HL-60 (cell line): ENCODE results near the gene IMP4.

Experiments
- DNase-seq, 2 experiments: peaks; one replicate each; pipeline ENCODE4 v3.0.0-alpha.2; 2010 to 2020; ENCODE audit warnings: low read depth in 1 of 2, low spot score in 1 of 2
- H3K27ac ChIP-seq: fragments of 250-450 bp; sonication (Bioruptor Pico); replicated peaks from 2 replicates; pipeline ENCODE4 v1.5.1; 2020; ENCODE audit warnings: mild to moderate bottlenecking, moderate library complexity
- H3K27me3 ChIP-seq: fragments of 250-450 bp; sonication (Bioruptor Pico); 2 replicates; pipeline ENCODE4 v1.5.1; 2021; ENCODE audit warnings: mild to moderate bottlenecking, moderate library complexity; ENCODE audit not compliant: insufficient read depth, poor library complexity, severe bottlenecking
- H3K4me3 ChIP-seq: replicated peaks from 2 replicates; pipeline ENCODE4 v1.5.1; 2011; ENCODE audit warnings: mild to moderate bottlenecking, control low read depth, low read length; ENCODE audit not compliant: insufficient read depth
- GABPA ChIP-seq: IDR thresholded peaks from 2 replicates; pipeline ENCODE4 v1.6.1; 2012; ENCODE audit warnings: low read depth
- POLR2AphosphoS5 ChIP-seq: IDR thresholded peaks from 2 replicates; pipeline ENCODE4 v1.6.1; 2012; ENCODE audit warnings: low read depth
- SPI1 ChIP-seq: IDR thresholded peaks from 2 replicates; pipeline ENCODE4 v1.6.1; 2012; ENCODE audit warnings: low read depth, mild to moderate bottlenecking, borderline replicate concordance
- TF ChIP-seq, protein P1 (sequence below): IDR thresholded peaks from 2 replicates; pipeline ENCODE4 v1.6.1; 2012; ENCODE audit warnings: low read depth; ENCODE audit not compliant: insufficient replicate concordance
- TF ChIP-seq, protein P2 (sequence below): IDR thresholded peaks from one replicate; pipeline ENCODE4 v1.5.1; 2011; ENCODE audit warnings: low read length, control low read depth, inconsistent platforms; ENCODE audit not compliant: insufficient read depth

IMP4 gene

DNA sequence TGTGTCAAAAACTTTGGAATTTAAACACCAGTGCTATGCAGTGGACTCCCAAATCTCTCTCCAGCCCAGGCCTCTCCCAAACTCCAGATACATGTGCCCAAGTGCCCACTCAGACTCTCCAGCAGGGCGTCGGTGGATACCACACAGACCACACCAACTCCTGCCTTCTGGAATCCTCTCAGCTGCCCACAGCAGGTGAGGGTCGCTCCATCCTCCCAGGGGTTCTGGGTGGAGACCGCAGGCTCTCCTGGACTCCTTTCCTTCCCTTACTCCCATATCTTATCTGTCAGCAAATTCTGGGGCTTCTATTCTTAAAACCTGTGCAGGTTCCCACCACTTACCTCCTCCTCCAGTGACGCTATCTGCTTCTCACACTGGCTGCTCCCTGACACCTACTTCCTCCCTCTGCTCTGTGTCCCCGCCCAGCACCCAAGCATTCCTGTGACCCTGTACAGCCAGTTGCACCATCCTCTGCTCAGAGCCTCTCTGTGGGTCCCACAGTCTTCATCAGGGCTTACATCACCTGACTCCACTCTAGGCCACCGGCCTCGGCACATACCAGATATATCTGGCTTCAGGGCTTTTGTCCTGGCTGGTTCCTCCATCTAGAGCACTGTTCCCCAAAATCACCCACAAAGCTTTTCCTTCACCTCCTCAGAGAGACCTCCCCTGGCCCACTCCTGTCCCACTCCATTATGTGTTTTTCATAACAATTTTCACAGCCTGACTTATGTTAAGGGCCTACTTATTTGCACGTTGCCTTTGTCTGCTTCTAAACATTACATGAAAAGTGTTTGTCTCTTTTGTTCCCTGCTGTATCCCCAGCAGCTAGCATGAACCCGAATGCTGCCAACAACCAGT, 2.6 kb upstream of the IMP4 start:
- no peak overlapping the region for H3K4me3 ChIP-seq
- no peak overlapping the region for H3K27ac ChIP-seq
- H3K27me3 ChIP-seq, result no peaks in the 10 kb centered on the region
- DNase-seq, result peak in 1 of 2 experiments; percentile 66
- no peak for TF ChIP-seq GABPA
- no peak for TF ChIP-seq POLR2AphosphoS5
- TF ChIP-seq, protein P1, sequence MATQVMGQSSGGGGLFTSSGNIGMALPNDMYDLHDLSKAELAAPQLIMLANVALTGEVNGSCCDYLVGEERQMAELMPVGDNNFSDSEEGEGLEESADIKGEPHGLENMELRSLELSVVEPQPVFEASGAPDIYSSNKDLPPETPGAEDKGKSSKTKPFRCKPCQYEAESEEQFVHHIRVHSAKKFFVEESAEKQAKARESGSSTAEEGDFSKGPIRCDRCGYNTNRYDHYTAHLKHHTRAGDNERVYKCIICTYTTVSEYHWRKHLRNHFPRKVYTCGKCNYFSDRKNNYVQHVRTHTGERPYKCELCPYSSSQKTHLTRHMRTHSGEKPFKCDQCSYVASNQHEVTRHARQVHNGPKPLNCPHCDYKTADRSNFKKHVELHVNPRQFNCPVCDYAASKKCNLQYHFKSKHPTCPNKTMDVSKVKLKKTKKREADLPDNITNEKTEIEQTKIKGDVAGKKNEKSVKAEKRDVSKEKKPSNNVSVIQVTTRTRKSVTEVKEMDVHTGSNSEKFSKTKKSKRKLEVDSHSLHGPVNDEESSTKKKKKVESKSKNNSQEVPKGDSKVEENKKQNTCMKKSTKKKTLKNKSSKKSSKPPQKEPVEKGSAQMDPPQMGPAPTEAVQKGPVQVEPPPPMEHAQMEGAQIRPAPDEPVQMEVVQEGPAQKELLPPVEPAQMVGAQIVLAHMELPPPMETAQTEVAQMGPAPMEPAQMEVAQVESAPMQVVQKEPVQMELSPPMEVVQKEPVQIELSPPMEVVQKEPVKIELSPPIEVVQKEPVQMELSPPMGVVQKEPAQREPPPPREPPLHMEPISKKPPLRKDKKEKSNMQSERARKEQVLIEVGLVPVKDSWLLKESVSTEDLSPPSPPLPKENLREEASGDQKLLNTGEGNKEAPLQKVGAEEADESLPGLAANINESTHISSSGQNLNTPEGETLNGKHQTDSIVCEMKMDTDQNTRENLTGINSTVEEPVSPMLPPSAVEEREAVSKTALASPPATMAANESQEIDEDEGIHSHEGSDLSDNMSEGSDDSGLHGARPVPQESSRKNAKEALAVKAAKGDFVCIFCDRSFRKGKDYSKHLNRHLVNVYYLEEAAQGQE, result no peak
- no peak for TF ChIP-seq SPI1
- TF ChIP-seq, protein P2, sequence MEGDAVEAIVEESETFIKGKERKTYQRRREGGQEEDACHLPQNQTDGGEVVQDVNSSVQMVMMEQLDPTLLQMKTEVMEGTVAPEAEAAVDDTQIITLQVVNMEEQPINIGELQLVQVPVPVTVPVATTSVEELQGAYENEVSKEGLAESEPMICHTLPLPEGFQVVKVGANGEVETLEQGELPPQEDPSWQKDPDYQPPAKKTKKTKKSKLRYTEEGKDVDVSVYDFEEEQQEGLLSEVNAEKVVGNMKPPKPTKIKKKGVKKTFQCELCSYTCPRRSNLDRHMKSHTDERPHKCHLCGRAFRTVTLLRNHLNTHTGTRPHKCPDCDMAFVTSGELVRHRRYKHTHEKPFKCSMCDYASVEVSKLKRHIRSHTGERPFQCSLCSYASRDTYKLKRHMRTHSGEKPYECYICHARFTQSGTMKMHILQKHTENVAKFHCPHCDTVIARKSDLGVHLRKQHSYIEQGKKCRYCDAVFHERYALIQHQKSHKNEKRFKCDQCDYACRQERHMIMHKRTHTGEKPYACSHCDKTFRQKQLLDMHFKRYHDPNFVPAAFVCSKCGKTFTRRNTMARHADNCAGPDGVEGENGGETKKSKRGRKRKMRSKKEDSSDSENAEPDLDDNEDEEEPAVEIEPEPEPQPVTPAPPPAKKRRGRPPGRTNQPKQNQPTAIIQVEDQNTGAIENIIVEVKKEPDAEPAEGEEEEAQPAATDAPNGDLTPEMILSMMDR, result no peak

DNA sequence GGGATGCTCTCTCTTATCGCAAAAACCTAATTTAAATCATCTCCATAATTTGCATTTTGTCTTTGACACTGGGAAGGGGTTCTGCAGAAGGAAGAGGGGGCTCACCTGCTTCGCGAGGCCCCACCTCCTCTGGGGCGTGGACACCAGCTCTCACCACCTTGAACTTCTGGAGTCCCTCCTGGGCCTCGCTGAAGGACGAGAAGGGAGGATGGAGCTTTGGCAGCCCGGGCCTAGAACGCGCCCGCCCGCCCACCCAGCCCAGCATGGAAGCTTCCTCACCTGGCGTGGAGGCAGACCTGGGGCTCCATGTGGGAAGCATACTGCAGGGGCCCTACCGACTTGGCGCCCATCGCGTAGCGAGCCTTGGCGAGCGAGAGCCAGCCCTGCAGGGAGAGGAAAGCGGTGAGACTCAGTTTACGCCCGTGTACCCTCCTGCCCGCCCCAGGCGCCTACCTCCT, 1.1 kb upstream of the IMP4 start:
- Histone ChIP-seq H3K27me3 (no peaks in the 10 kb centered on the region), H3K27ac (peak overlapping the region; percentile 87), H3K4me3 (peak overlapping the region; percentile 95)
- TF ChIP-seq, protein P2, result no peak
- TF ChIP-seq, protein P1, result no peak
- no peak for TF ChIP-seq GABPA
- no peak for TF ChIP-seq POLR2AphosphoS5
- TF ChIP-seq SPI1, result no peak
- no peak for DNase-seq

DNA sequence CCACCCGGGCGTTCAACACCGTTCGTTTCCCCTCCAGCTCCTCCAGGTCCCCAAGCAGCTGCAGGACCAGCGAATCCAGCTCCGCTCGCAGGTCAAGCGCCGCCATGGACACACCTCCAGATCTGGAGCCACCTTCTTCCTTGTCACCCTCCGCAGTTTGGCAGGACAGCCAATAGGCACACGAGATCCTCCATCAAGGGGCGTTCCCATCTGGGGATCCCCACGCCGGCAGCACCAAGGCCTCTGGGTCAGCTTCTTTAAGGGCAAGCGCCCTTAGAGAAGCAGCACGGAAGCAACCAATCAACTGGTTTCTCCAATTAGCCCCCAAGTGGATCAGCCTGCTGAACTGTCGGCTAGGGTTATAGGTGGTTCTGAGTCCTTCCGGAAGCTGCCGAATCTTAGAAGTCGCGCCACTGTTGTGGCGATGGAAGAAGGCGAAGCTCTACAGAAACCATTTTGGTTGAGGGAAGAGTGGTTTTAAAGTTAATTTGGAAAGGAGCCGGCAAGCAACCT, 621 bp upstream of the IMP4 start:
- peak overlapping the region; percentile 95 for H3K4me3 ChIP-seq
- peak; percentile 4; the same call in 1 of the 2 replicates for TF ChIP-seq SPI1
- TF ChIP-seq GABPA, result no peak
- TF ChIP-seq POLR2AphosphoS5, result 0 out of 2 replicates have a peak, but pooled peaks have one; percentile 40
- TF ChIP-seq, protein P2, result no peak
- H3K27ac ChIP-seq, result peak overlapping the region; percentile 87
- peak; percentile 94 to 95 for DNase-seq
- H3K27me3 ChIP-seq, result no peaks in the 10 kb centered on the region
